GM18517 (cell line): Measurements from ENCODE around the gene SCARB1.
"Not testable (repeated sequence)": the region's sequence is repeated elsewhere in the genome, so short reads cannot be mapped to it uniquely, and the experiment has no call there.

ENCODE experiments used
- ATAC-seq: cut with Tn5 transposase; IDR thresholded peaks from one replicate; pipeline ENCODE4 v1.9.1; 2021; ENCODE audit warnings: mild to moderate bottlenecking, moderate library complexity; ENCODE audit not compliant: unreplicated experiment

SCARB1 gene

DNA sequence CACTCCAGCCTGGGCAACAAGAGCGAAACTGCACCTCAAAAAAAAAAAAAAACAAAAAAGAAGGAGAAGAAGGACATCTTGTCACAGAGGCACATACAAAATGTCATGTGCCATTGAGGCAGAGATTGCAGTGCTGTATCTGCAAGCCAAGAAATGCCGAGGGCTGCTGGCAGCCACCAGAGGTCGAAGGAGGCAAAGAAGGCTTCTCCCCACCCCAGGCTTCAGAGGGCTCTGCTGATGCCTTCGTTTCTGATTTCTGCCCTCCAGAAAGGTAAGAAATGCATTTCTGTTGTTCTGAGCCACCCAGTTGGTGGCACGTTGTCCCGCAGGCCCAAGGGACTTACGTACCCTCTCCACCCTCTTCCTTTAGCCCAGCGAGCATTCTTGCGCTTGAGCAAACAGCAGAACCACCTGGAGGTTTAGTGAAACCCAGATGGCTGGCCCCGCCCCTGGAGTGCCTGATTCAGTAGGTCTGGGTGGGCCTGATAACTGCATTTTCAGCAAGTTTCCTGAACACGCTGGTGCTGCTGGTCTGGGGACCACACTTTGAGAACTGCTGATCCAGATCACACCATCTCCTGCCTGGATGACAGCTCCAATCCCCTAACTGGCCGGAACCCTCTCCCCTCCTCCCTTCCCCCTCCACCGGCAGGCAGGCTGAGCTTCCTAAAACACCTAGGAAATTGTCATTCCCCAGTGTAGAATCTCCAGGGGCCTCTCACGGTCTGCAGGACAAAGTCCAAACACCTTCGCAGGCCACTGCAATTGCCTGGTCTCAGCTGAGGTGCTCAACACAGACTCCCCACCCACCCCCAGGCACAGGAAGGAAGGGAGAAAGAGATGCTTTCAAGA is 21.1 kb upstream of the SCARB1 start:
- ATAC-seq, result peak; percentile 93

DNA sequence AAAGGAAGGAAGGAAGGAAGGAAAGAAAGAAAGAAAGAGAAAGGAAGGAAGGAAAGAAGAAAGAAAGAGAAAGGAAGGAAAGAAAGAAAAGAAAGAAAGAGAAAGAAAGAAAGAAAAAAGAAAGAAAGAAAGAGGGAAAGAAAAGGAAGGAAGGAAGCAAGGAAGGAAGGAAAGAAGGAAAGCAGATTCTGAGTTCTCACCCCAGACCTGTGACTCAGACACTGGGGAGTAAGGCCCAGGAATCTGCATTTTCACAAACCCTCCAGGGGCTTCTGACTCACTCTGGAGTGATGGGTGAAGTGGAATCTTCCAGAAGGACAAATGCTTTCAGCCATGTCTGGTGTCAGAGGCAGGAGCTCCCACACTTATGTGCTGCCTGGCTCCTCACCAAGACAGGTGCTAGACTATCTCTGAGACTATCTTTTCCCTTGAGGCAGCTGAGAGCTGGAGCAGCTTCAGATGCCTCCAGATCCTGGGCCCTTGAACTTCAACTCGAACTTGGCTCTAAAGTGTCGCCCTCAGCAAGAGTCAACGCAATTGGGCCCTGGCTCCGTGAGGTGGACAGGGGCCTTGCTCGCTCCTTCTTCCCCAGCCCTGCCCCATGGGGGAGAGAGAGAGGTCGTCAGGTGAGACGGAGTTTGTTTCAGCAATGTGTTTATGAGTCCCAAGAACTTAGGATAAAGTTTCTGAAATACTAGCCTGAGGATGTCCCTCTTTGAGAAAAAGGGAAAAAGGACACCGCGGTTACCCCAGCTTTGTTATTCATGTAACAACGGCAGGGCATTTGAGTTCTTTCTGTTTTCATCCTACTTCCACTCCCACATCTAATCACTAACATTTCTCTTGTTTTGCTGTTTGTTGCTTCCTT is 19.8 kb upstream of the SCARB1 start:
- ATAC-seq, result no peak

DNA sequence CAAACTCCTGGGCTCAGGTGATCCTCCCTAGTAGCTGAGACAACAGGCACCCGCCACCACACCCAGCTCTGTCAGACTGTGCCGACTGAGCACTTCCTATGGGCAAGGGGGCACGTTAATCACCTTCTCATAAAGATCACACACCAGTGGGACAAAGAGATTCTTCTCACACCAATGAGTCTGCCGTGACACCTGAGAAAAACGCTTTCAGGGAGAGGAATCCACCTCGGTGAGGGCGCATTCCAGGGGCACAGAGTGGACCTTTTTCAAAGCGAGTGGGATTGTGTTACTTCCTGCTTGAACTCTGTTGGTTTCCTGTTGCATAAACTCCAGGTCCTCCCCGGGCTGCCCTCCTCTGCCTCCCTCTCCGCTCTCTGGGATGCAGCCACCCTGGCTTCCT is 17.5 kb upstream of the SCARB1 start:
- no peak for ATAC-seq

GRCh38 chr12:124880335-124880734 is 16.7 kb upstream of the SCARB1 start:
- ATAC-seq, result not testable (repeated sequence)

GRCh38 chr12:124878795-124879516 is 15.3 kb upstream of the SCARB1 start:
- ATAC-seq, result no peak

DNA sequence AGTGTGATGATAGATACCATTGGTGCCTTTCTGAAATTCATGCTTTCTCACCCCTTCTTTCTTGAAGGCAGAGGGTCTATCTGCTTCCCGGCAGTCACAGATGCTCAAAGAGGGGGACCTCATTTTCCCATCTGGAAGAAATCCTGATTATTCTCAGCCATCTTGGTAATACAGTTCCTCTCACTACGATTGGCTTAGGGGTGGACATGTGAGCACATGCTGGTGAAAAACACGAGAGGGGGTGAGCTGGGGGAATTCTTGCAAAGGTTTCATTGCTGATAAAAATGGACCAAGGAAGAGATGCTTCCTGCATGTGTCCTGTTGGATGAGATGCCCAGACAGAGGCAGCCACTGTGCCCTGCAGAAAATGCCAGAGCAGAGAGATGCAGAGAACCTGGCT is 13.8 kb upstream of the SCARB1 start:
- ATAC-seq, result no peak

DNA sequence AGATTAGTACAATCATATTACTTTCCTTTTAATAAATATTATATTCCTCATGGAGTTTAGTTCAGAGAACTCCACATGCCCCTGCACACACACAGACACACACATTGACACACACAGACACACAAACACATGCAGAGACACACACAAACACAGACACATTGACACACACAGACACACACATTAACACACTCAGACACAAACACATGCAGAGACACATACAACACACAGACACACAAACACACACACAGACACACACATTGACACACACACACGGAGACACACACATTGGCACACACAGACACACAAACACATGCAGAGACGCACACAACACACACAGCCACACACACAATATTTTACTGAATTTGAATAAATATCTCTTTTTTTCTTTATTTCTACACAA is 12.5 kb upstream of the SCARB1 start:
- no peak for ATAC-seq

DNA sequence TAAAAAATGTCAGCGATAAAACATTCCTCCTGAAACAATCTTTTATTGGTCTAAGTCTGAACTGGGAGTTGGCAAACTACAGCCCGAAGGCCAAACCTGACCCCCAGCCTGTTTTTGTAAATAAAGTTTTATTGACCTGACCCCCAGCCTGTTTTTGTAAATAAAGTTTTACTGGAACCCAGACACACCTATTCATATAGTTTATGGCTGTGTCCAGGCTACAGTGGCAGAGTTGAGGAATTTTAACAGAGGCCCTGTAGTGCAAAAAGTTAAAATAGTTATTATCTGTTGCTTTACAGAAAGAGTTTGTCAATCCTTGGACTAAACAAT is 12.1 kb upstream of the SCARB1 start:
- no peak for ATAC-seq

- ATAC-seq, result no peak
Observed at GRCh38 chr12:124874988-124875802, 11.5 kb upstream of the SCARB1 start.

DNA sequence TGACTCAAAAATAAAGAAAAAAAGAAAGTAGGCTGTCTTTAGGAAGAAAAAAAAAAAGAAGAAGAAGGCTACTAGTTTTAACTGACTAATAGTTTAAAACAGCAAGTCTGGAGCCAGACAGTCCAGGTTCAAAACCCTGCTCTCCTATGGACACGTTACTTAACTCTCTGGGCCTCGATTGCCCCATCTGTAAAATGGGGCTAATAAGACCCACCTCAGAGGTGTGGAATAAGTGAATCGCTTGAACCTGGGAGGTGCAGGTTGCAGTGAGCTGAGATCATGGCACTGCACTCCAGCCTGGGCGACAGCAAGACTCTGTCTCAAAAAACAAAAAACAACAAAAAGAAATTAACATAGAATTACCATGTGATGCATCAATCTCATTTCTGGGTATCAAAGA is 10.5 kb upstream of the SCARB1 start:
- ATAC-seq, result no peak

DNA sequence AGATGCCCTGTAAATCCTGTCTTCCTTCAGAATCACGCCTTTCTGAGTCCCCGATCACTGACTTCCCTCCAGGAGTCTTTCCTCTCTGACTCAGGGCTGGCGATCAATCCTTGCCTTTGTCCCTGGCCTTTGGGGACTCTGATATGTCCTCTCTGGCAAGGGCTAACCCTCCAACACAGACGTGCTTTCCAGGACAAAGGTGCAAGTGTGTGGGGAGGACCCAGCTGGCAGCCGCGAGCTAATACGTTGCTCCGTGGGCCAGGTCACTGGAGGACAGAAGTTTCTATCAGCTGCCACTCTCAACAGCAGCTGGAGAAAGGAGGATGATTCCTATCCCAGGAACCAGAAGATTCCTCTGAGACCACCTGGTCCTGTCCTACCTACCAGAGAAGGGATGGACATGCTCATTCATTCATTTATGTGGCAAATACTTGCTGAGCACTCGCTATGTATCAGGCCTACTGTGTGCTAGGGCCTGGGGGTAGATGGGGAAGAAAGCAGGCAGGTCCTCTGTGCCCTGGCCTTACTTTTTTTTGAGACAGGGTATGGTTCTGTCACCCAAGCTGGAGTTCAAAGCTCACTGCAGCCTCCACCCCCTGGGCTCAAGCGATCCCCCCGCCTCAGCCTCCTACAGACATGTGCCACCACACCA is 8.5 kb upstream of the SCARB1 start:
- ATAC-seq, result no peak

GRCh38 chr12:124871297-124871696 is 7.6 kb upstream of the SCARB1 start:
- ATAC-seq, result no peak

- ATAC-seq, result no peak
Observed at GRCh38 chr12:124870515-124870914, 6.9 kb upstream of the SCARB1 start.

GRCh38 chr12:124869059-124869665 is 5.5 kb upstream of the SCARB1 start:
- ATAC-seq, result no peak

DNA sequence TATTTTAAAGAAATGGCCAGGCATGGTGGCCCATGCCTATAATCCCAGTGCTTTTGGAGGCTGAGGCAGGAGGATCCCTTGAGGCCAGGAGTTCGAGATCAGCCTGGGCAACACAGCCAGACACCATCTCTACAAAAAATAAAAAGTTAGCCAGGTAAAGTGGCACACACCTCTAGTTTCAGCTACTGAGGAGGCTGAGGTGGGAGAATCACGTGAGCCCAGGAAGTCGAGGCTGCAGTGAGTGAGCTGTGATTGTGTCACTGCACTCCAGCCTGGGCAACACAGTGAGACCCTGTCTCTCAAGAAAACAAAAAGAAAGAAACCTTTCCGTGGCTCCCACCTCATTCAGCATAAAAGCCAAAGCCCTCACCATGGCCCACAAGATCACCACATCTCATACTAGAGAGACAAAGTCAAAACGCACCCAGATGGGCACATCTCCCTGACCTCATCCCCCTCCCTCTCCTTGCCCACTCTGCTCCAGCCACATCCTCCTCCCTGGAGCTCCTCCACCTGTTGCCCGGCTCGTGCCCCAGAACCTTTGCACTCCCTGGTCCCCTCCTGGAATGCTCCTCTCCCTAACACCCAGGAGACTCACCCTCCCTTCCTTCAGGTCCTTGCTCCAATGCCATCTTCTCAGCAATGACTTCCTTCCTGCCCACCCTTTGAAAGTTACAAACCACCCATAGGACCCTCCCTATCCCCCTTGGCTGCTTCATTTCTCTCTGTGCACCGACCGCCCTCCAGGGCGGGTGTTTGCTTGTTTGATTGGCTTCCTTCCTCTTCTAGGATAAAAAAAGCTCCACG is 4.8 kb upstream of the SCARB1 start:
- no peak for ATAC-seq

DNA sequence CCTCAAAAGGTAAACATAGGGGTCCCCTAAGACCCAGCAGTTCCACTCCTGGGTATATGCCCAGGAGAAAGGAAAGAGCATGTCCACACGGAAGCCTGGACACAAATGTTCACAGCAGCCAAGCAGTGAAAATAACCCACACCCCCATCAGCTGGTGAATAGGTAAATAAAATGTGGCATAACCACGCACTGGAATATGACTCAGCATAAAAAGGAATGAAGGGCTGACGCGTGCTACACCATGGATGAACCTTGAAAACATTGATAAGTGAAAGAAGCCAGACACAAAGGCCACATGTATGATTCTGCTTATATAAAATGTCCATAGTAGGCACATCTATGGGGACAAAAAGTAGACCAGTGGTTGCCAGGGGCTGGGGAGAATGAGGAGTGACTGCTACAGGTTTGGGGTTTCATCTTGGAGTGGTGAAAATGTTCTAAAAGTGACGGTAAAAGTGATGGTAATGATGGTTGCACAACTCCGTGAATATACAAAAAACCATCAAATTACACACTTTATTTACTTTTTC is 3.8 kb upstream of the SCARB1 start:
- no peak for ATAC-seq

DNA sequence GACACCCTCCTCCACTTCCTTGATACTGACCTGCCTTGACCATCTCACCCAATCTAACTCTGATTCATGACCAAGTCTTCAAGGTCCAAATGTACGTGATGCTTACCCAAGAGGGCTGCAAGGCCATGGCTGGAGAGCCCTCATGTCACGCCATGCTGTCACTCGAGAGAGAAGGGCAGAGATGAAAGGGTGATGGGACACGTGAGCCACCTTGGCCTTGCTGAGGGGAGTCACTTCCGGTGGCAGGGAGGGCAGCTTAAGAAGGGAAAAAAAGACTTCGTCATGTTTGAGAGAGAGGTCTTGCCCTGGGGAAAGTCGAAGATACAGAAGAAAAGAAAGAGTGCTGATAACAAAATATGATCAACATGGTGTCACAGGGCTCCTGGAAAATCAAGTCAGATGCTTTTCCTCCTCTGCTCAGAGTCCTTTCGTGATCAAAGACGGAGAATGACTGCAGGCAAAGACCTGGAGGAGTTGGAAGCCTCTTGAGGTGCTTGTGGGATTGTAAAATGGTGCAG is 3.3 kb upstream of the SCARB1 start:
- ATAC-seq, result no peak

- ATAC-seq, result no peak
Observed at GRCh38 chr12:124866195-124866882, 2.7 kb upstream of the SCARB1 start.
